Mucosa of rectum (tissue), 2 donors: ENCODE data around the gene SLC37A1.

Source experiments
- H3K27ac ChIP-seq, 2 donors: one replicate each; pipeline ENCODE4 v1.7.0; 2013; ENCODE audit warnings: inconsistent platforms in 2 of 2, low read depth in 2 of 2, low read length in 2 of 2
- H3K27me3 ChIP-seq, 2 donors: one replicate each; pipeline ENCODE4 v1.7.0; 2013; ENCODE audit warnings: low read length in 2 of 2; ENCODE audit not compliant: control insufficient read depth in 2 of 2, insufficient read depth in 2 of 2
- H3K36me3 ChIP-seq, 2 donors: one replicate each; pipeline ENCODE4 v1.7.0; 2013; ENCODE audit warnings: low read length in 2 of 2; ENCODE audit not compliant: control insufficient read depth in 2 of 2, insufficient read depth in 2 of 2
- H3K4me1 ChIP-seq, 2 donors: one replicate each; pipeline ENCODE4 v1.7.0; 2013; ENCODE audit warnings: low read length in 2 of 2, mild to moderate bottlenecking in 1 of 2; ENCODE audit not compliant: control insufficient read depth in 2 of 2, insufficient read depth in 2 of 2
- H3K4me3 ChIP-seq, 2 donors: one replicate each; pipeline ENCODE4 v1.7.0; 2013; ENCODE audit warnings: low read length in 2 of 2
- H3K9ac ChIP-seq, 2 donors: one replicate each; pipeline ENCODE4 v1.7.0; 2013; ENCODE audit warnings: low read length in 2 of 2, low read depth in 1 of 2, mild to moderate bottlenecking in 1 of 2
- H3K9me3 ChIP-seq, 2 donors: one replicate each; pipeline ENCODE4 v1.7.0; 2013; ENCODE audit warnings: low read length in 2 of 2; ENCODE audit not compliant: control insufficient read depth in 2 of 2
- donor health status: healthy.
- donor health status: Normal muscosa, but diverticular disease.

The SLC37A1 gene

GRCh38 chr21:42556960-42557359 is 43.3 kb downstream of the SLC37A1 start:
- Histone ChIP-seq H3K36me3 (peaks cover 57 to 61% of the 10 kb centered on the region in 2 donors), H3K27me3 (no peaks in the 10 kb centered on the region)

DNA sequence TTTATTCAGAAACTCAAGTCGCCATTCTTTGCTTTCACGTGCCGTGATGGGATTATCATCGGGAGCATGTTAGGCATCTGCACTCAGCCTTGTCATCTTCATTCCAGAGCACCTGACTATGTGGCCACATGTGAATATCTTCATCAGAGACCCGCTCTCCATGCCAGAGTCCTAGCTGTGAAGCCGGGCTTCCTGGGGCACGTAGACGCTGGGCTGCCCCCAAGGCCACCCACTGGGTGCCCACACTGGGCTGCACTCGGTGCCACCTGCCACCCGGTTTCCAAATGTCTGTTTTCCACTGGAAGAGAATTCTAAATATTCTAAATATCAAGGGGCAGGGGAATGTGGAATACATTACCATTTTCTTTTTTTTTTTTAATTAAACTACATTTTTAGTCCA is 43.8 kb downstream of the SLC37A1 start:
- no peaks in the 10 kb centered on the region for H3K27me3 ChIP-seq
- H3K36me3 ChIP-seq, result peaks cover 61 to 66% of the 10 kb centered on the region in 2 donors
- no peak overlapping the region for H3K4me3 ChIP-seq
- H3K27ac ChIP-seq, result no peak overlapping the region
- peaks cover 3 to 15% of the 10 kb centered on the region in 2 donors for H3K4me1 ChIP-seq
- no peaks in the 10 kb centered on the region for H3K9me3 ChIP-seq
- no peak overlapping the region for H3K9ac ChIP-seq

More at GRCh38 chr21:42556960-42557359, 43.3 kb downstream of the SLC37A1 start:
- no peak overlapping the region for H3K4me3 ChIP-seq
- no peak overlapping the region for H3K9ac ChIP-seq
- no peak overlapping the region for H3K27ac ChIP-seq
- no peaks in the 10 kb centered on the region for H3K9me3 ChIP-seq
- peaks cover 3 to 11% of the 10 kb centered on the region in 2 donors for H3K4me1 ChIP-seq

DNA sequence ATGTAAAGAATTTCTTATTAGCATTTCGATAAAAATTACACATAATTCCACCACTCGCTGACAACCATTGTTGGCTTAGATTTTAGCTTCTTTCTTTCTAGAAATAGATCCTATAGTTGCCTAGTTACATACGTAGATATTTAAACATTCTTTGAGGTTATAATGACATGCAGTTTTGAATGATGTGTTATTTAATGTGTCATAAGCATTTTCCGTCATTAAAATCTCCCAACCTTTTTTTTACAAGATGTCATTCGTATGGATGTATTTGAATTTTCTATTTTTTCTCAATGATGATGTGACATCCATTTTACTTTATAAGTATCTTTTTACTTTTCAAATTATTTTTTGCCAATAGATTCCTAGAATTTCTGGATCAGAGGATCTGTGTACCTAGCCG is 44.7 kb downstream of the SLC37A1 start:
- Histone ChIP-seq H3K9me3 (no peaks in the 10 kb centered on the region), H3K36me3 (peaks cover 68 to 71% of the 10 kb centered on the region in 2 donors), H3K4me3 (no peak overlapping the region), H3K27ac (no peak overlapping the region), H3K4me1 (peaks cover 3 to 16% of the 10 kb centered on the region in 2 donors), H3K27me3 (no peaks in the 10 kb centered on the region), H3K9ac (no peak overlapping the region)

GRCh38 chr21:42558846-42559245 is 45.2 kb downstream of the SLC37A1 start:
- no peak overlapping the region for H3K4me3 ChIP-seq
- H3K4me1 ChIP-seq, result peaks cover 3 to 13% of the 10 kb centered on the region in 2 donors
- H3K9ac ChIP-seq, result no peak overlapping the region
- no peak overlapping the region for H3K27ac ChIP-seq
- H3K27me3 ChIP-seq, result no peaks in the 10 kb centered on the region
- H3K9me3 ChIP-seq, result no peaks in the 10 kb centered on the region
- peaks cover 72 to 75% of the 10 kb centered on the region in 2 donors for H3K36me3 ChIP-seq

GRCh38 chr21:42559326-42559725 is 45.7 kb downstream of the SLC37A1 start:
- Histone ChIP-seq H3K4me3 (no peak overlapping the region), H3K36me3 (peaks cover 74 to 75% of the 10 kb centered on the region in 2 donors), H3K9ac (no peak overlapping the region), H3K4me1 (peaks cover 3 to 13% of the 10 kb centered on the region in 2 donors), H3K27ac (no peak overlapping the region), H3K27me3 (no peaks in the 10 kb centered on the region), H3K9me3 (no peaks in the 10 kb centered on the region)

DNA sequence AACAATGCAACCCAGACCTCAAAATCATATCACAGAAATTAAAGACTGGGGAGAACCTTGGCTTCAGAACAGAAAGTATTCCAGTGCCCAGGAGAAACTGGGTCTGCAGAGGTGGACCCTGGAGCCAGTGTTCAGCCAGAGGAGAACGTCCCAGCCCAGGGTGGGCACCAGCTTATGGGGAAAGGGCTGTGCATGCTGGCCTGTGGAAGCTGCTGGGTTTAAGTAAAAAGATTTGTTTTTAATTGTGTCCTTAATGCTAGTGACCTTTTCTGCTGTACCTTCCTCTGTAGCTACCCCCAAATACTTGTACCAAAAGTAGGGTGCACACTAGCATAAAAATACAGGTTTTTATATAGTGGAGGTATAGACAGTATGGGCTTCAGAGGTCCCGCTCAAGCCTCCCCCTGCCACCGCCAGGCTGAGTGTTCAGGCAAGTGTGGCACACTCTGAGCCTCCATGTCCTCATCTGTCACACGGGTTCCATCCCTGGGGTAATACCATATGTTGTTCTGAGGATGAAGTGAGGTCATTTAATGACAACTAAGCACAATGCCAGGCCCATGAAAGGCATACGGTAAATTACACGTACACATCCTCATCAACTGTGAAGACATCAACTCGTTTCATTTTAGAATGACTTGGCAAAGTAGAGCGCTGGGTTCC is 47.0 kb downstream of the SLC37A1 start:
- Histone ChIP-seq H3K27me3 (no peaks in the 10 kb centered on the region), H3K27ac (no peak overlapping the region), H3K9me3 (no peaks in the 10 kb centered on the region), H3K4me1 (peaks cover 3 to 13% of the 10 kb centered on the region in 2 donors), H3K36me3 (peaks cover 76 to 80% of the 10 kb centered on the region in 2 donors), H3K4me3 (no peak overlapping the region), H3K9ac (no peak overlapping the region)

GRCh38 chr21:42561762-42562650 is 48.4 kb downstream of the SLC37A1 start:
- no peak overlapping the region for H3K9ac ChIP-seq

GRCh38 chr21:42562816-42563215 is 49.2 kb downstream of the SLC37A1 start:
- H3K4me3 ChIP-seq, result no peak overlapping the region
- no peak overlapping the region for H3K9ac ChIP-seq
- no peaks in the 10 kb centered on the region for H3K9me3 ChIP-seq
- H3K27ac ChIP-seq, result no peak overlapping the region
- no peaks in the 10 kb centered on the region for H3K27me3 ChIP-seq
- peaks cover 3 to 13% of the 10 kb centered on the region in 2 donors for H3K4me1 ChIP-seq
- H3K36me3 ChIP-seq, result peaks cover 77 to 80% of the 10 kb centered on the region in 2 donors

More at GRCh38 chr21:42561762-42562650, 48.4 kb downstream of the SLC37A1 start:
- Histone ChIP-seq H3K9me3 (no peaks in the 10 kb centered on the region), H3K4me1 (peaks cover 3 to 13% of the 10 kb centered on the region in 2 donors), H3K27me3 (no peaks in the 10 kb centered on the region), H3K27ac (peak overlapping the region; percentile 52 to 56), H3K4me3 (no peak overlapping the region), H3K36me3 (peaks cover 72 to 79% of the 10 kb centered on the region in 2 donors)

- Histone ChIP-seq H3K4me3 (no peak overlapping the region), H3K9ac (no peak overlapping the region)
Measured at GRCh38 chr21:42563261-42563660, 49.6 kb downstream of the SLC37A1 start.

DNA sequence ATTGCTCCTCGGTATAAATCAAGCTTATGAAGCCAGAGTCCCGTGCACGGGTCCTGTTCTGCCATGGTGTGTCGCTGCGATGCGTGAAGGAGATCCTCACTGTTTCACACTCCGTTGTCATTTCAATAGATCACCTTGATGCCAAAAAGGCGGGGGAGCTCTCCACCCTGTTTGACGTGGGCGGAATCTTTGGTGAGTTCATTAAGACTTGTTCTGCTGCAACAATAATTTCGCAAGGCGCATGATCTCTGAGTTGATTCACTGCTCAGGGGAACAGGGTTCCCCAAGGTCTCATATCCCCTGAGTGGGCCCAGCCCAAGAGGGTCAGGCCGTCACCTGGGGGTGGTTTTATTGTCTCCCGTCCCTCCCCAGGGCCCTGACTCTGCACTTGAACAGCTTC is 50.0 kb downstream of the SLC37A1 start:
- H3K9ac ChIP-seq, result no peak overlapping the region
- H3K27me3 ChIP-seq, result no peaks in the 10 kb centered on the region
- no peaks in the 10 kb centered on the region for H3K9me3 ChIP-seq
- H3K27ac ChIP-seq, result no peak overlapping the region
- peaks cover 3 to 13% of the 10 kb centered on the region in 2 donors for H3K4me1 ChIP-seq
- H3K36me3 ChIP-seq, result peaks cover 82% of the 10 kb centered on the region in 2 donors
- no peak overlapping the region for H3K4me3 ChIP-seq

More at GRCh38 chr21:42563261-42563660, 49.6 kb downstream of the SLC37A1 start:
- Histone ChIP-seq H3K27ac (no peak overlapping the region), H3K9me3 (no peaks in the 10 kb centered on the region), H3K36me3 (peaks cover 79 to 80% of the 10 kb centered on the region in 2 donors), H3K27me3 (no peaks in the 10 kb centered on the region), H3K4me1 (peaks cover 3 to 13% of the 10 kb centered on the region in 2 donors)
